B cell (primary cell): ENCODE results near the gene EPB41.

Experiments used
- CTCF ChIP-seq: fragments of 200-600 bp; IDR thresholded peaks from one replicate; pipeline ENCODE4 v1.8.0; 2022; ENCODE audit warnings: antibody characterized with exemption, mild to moderate bottlenecking
- EZH2 ChIP-seq: IDR thresholded peaks from 2 replicates; pipeline ENCODE4 v1.6.1; 2012; ENCODE audit warnings: borderline replicate concordance, low read depth, mild to moderate bottlenecking, moderate library complexity, low read length; ENCODE audit not compliant: insufficient read depth, poor library complexity, severe bottlenecking

DNA sequence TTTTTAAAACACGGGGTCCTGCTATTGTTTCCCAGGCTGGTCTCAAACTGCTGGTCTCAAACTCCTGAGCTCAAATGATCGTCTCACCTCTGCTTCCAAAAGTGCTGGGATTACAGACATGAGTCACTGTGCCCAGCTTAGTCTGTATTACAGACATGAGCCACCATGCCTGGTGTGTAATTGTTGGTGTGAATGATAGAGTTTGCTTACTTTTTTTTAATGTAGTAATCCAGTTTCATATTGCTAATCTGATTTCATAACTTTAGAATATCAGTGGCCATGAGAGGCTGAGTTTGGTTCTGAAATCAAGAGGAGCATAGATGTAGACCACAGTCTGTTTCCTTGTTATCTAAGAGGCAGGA lies 3.4 kb downstream of the EPB41 start:
- TF ChIP-seq CTCF (no peak), EZH2 (no peak)
